Tibial nerve (tissue), 4 donors: ENCODE measurements around the gene KIF9. TPM values are rescaled to one million over a fixed set of nuclear protein-coding genes. Genes with fewer than 3 reads are reported as not detected.
"Not testable (repeated sequence)": the region's sequence is repeated elsewhere in the genome, so short reads cannot be mapped to it uniquely, and the experiment has no call there.

Experiments used
- DNase-seq, 2 donors: peaks; one replicate each; pipeline ENCODE4 v3.0.0-alpha.2; 2019; ENCODE audit warnings: low spot score in 2 of 2
- H3K27ac ChIP-seq, 4 donors: fragments of 200-600 bp; sonication (generic) in 3 of 4; one replicate each; pipeline ENCODE4 v1.5.1; 2017 to 2019; ENCODE audit warnings: mild to moderate bottlenecking in 1 of 4
- H3K27me3 ChIP-seq, 2 donors: fragments of 200-600 bp; sonication (generic) in 1 of 2; one replicate each; pipeline versions ENCODE4 v1.5.1 to v1.6.0; 2017 to 2019
- H3K36me3 ChIP-seq, 3 donors: fragments of 200-600 bp; sonication (generic); one replicate each; pipeline ENCODE4 v1.5.1; 2018 to 2019
- H3K4me1 ChIP-seq, 4 donors: fragments of 200-600 bp; sonication (generic) in 3 of 4; one replicate each; pipeline ENCODE4 v1.5.1; 2017 to 2019
- H3K4me3 ChIP-seq, 4 donors: fragments of 200-600 bp; sonication (generic) in 3 of 4; one replicate each; pipeline ENCODE4 v1.5.1; 2017 to 2019; ENCODE audit warnings: mild to moderate bottlenecking in 1 of 4, moderate library complexity in 1 of 4
- H3K9me3 ChIP-seq, 4 donors: fragments of 200-600 bp; sonication (generic) in 3 of 4; one replicate each; pipeline ENCODE4 v1.5.1; 2017 to 2019
- CTCF ChIP-seq, 5 experiments: fragments of 200-600 bp in 3 of 5; fragments of 450-650 bp in 2 of 5; sonication (generic) in 3 of 5; IDR thresholded peaks; one replicate each; pipeline ENCODE4 v1.5.1; 2016 to 2019; ENCODE audit warnings: antibody characterized with exemption in 5 of 5, mild to moderate bottlenecking in 3 of 5, moderate library complexity in 2 of 5
- EP300 ChIP-seq, 2 donors: sonication (generic); formaldehyde crosslinking; IDR thresholded peaks; one replicate each; pipeline ENCODE4 v1.6.1; 2017; ENCODE audit warnings: antibody characterized with exemption in 2 of 2, mild to moderate bottlenecking in 1 of 2
- POLR2A ChIP-seq, 2 donors: fragments of 450-650 bp; IDR thresholded peaks; one replicate each; pipeline ENCODE4 v1.6.1; 2017; ENCODE audit warnings: antibody characterized with exemption in 2 of 2, mild to moderate bottlenecking in 2 of 2, moderate library complexity in 2 of 2
- WGBS, 2 donors: methylation state at CpG; one replicate each; pipeline ENCODE4 v1.1.5; 2018; 5-methylcytosine and 5-hydroxymethylcytosine counted together
- small RNA-seq: library from RNA; depleted of rRNA; stranded (forward); fragments of <200 nt; gene quantifications from one replicate; pipeline ENCODE3, GENCODE V24; 2016
- total RNA-seq, 4 donors: library from RNA; depleted of rRNA; stranded (reverse); fragments of >200 nt; gene quantifications; one replicate each; pipeline ENCODE4 v1.1.0, GENCODE V29; 2016

Gene KIF9
- total RNA-seq, 4 donors from 2014 or later = 0.59 to 20.3 (median 5.2) TPM

DNA sequence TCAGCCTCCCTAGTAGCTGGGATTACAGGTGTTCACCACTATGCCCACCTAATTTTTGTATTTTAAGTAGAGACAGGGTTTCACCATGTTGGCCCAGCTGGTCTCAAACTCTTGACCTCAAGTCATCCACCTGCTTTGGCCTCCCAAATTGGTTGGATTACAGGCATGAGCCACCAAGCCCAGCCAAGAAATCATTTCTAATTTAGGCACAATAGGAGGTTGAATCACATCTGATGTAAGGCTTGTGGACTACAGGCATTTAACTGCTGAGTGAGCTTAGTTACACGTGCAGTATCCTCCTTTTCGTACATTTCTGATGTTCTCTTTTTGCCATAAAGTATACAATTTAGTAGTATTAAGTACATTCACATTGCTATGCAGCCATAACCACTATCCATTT, 87.6 kb downstream of the KIF9 start:
- H3K36me3 ChIP-seq = no peaks in the 10 kb centered on the region
- H3K27ac ChIP-seq = no peak overlapping the region
- no peak for DNase-seq
- no peaks in the 10 kb centered on the region for H3K4me1 ChIP-seq
- TF ChIP-seq EP300 (IDR thresholded peaks at IDR 0.05) (no peak), POLR2A (IDR thresholded peaks at IDR 0.05) (no peak), CTCF (IDR thresholded peaks at IDR 0.05) (no peak)
- 96% methylated on average over 2 of the region's 2 CpGs for WGBS, 2 donors
- H3K4me3 ChIP-seq = no peak overlapping the region
- H3K9me3 ChIP-seq = no peaks in the 10 kb centered on the region
- no peaks in the 10 kb centered on the region for H3K27me3 ChIP-seq

- no peaks in the 10 kb centered on the region for H3K4me1 ChIP-seq
- no peak overlapping the region for H3K27ac ChIP-seq
- no peak overlapping the region for H3K4me3 ChIP-seq
- WGBS, 2 donors = 94 to 97% methylated on average over 4 of the region's 4 CpGs
- no peak for DNase-seq
- H3K27me3 ChIP-seq = no peaks in the 10 kb centered on the region
- no peaks in the 10 kb centered on the region for H3K36me3 ChIP-seq
- TF ChIP-seq CTCF (IDR thresholded peaks at IDR 0.05) = no peak
- no peak for TF ChIP-seq EP300 (IDR thresholded peaks at IDR 0.05)
- TF ChIP-seq POLR2A (IDR thresholded peaks at IDR 0.05) = no peak
- no peaks in the 10 kb centered on the region for H3K9me3 ChIP-seq
These were observed 88.4 kb downstream of the KIF9 start for GRCh38 chr3:47193871-47194859.

DNA sequence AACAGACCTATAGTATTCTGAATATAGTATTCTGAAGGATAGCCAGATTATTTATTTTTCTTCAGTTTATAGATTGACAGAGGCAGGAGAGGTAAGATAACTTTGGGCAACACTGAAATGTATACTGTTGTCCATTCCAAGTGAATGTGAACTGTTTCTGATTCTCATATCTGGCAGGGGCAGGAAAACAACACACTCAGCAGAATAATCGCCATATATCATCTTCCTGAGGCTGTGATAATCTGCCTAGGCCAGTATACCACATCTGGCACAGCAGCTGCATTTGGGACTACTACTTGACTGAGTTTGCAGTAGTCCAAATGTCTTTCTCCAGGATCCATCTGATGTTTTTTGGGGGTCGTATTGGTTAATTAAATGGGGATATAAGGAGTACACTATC, 96.3 kb downstream of the KIF9 start:
- H3K27me3 ChIP-seq = no peaks in the 10 kb centered on the region
- H3K36me3 ChIP-seq = peaks cover 0 to 8% (median 0%) of the 10 kb centered on the region in 3 donors
- no peak for DNase-seq
- WGBS, 2 donors = 87 to 98% methylated on average over 2 of the region's 2 CpGs
- H3K4me3 ChIP-seq = no peak overlapping the region
- TF ChIP-seq EP300 (IDR thresholded peaks at IDR 0.05) (no peak), CTCF (IDR thresholded peaks at IDR 0.05) (no peak), POLR2A (IDR thresholded peaks at IDR 0.05) (no peak)
- no peaks in the 10 kb centered on the region for H3K4me1 ChIP-seq
- H3K27ac ChIP-seq = no peak overlapping the region
- H3K9me3 ChIP-seq = no peaks in the 10 kb centered on the region

GRCh38 chr3:47181685-47182084, 100.9 kb downstream of the KIF9 start:
- H3K27me3 ChIP-seq, H3K27ac ChIP-seq, H3K9me3 ChIP-seq, H3K4me3 ChIP-seq, H3K4me1 ChIP-seq, DNase-seq: not testable (repeated sequence)
- H3K36me3 ChIP-seq = peaks cover 0 to 33% (median 0%) of the 10 kb centered on the region in 3 donors
- WGBS, 2 donors = 95 to 96% methylated on average over 4 of the region's 4 CpGs

- WGBS, 2 donors = 87 to 90% methylated on average over 12 of the region's 12 CpGs
These were observed 102.6 kb downstream of the KIF9 start for GRCh38 chr3:47180011-47180410.

More at GRCh38 chr3:47180011-47180410, 102.6 kb downstream of the KIF9 start:
- H3K36me3 ChIP-seq = peaks cover 0 to 41% (median 0%) of the 10 kb centered on the region in 3 donors
- H3K4me1 ChIP-seq, H3K4me3 ChIP-seq, DNase-seq, H3K9me3 ChIP-seq, H3K27ac ChIP-seq, H3K27me3 ChIP-seq: not testable (repeated sequence)

Small RNA genes within 50 kb of the gene (small RNA-seq; reads per million reads assigned to genes)
- gene SNORD13P3 = not detected

Other genes starting within 250 kb of the KIF9 start
- 10 to 100 TPM; 55.5 to 69.6 (median 64.7) TPM for gene SETD2, start 118.7 kb downstream of the KIF9 start, total RNA-seq
- 10 to 100 TPM in 3 of 4 donors, 1 to 10 TPM in 1; 8.2 to 17.7 (median 13.7) TPM for gene KLHL18, start 145 bp upstream of the KIF9 start, total RNA-seq
- gene PTPN23, start 98.2 kb upstream of the KIF9 start, total RNA-seq = 100 to 1,000 TPM in 2 of 4 donors, 10 to 100 TPM in 2; 30.8 to 277 (median 90.7) TPM
- 100 to 1,000 TPM in 1 of 4 donors, 10 to 100 TPM in 3; 73.4 to 128 (median 88.4) TPM for gene SCAP, start 193.1 kb upstream of the KIF9 start, total RNA-seq
- gene ELP6, start 230.9 kb upstream of the KIF9 start, total RNA-seq = 10 to 100 TPM; 19.9 to 25.5 (median 22.7) TPM